Measurements from ENCODE around the gene MINDY4B. TPM values are rescaled to one million over a fixed set of nuclear protein-coding genes. Genes with fewer than 3 reads are reported as not detected.

MINDY4B gene
- total and polyA plus RNA-seq, 11 donors = 0.56 TPM; not detected in 10

DNA sequence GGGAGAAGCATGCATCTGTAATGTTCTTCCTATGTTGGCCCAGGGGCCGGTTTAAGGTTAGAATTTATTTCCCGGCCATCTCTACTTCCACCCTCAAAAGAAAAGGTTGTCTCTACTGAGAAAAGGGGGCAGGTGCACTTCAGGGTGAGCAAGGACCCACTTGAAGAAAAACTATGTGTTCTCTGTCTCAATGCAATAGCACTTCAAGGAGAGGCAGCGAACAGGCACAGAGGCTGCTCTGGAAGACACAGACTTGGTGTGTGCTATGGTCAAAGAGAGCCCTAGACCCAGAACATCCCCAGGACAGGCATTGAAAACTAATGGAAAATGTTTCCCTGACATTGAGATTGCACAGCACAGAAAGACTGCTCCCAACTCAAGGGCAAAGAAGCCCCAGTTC is 7.6 kb downstream of the MINDY4B start:
- Histone ChIP-seq H3K4me3 (no peak overlapping the region), H3K36me3 (no peaks in the 10 kb centered on the region), H3K9me3 (no peaks in the 10 kb centered on the region), H3K4me1 (no peaks in the 10 kb centered on the region), H3K27ac (no peak overlapping the region), H3K27me3 (no peaks in the 10 kb centered on the region)
- intact Hi-C loops (cut with DNase I) = no loop called here
- DNase-seq (no peak), ATAC-seq (no peak)
- TF ChIP-seq, protein P1, sequence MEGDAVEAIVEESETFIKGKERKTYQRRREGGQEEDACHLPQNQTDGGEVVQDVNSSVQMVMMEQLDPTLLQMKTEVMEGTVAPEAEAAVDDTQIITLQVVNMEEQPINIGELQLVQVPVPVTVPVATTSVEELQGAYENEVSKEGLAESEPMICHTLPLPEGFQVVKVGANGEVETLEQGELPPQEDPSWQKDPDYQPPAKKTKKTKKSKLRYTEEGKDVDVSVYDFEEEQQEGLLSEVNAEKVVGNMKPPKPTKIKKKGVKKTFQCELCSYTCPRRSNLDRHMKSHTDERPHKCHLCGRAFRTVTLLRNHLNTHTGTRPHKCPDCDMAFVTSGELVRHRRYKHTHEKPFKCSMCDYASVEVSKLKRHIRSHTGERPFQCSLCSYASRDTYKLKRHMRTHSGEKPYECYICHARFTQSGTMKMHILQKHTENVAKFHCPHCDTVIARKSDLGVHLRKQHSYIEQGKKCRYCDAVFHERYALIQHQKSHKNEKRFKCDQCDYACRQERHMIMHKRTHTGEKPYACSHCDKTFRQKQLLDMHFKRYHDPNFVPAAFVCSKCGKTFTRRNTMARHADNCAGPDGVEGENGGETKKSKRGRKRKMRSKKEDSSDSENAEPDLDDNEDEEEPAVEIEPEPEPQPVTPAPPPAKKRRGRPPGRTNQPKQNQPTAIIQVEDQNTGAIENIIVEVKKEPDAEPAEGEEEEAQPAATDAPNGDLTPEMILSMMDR (IDR thresholded peaks at IDR 0.05) = no peak
- no peak for TF ChIP-seq POLR2A (IDR thresholded peaks at IDR 0.05)
- WGBS, 4 donors = 71 to 92% (median 84%) methylated on average over 3 of the region's 3 CpGs

DNA sequence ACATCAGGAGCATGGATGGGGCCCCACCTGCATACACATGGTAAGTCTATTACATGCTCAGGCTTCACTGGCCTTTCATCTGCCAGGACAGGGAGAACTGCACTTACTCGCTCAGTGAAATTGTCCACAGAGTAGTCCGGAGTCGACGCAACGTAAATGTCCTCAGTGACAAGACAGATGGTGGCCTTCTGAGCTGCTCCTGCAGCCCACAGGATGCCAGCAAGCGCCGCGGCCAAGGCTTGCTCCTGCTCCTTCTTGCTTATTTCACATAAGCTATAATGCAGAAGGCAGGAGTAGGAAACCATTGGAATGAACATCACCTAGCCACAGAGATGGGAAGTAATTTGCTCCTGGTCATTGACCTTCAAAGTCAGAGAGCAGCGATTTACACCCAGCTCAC is 14.4 kb downstream of the MINDY4B start:
- Histone ChIP-seq H3K4me1 (peaks cover 0 to 6% (median 0%) of the 10 kb centered on the region in 12 donors), H3K4me3 (no peak overlapping the region), H3K36me3 (no peaks in the 10 kb centered on the region), H3K27me3 (no peaks in the 10 kb centered on the region), H3K9me3 (peaks cover 0 to 6% (median 0%) of the 10 kb centered on the region in 12 donors), H3K27ac (no peak overlapping the region)
- DNase-seq (no peak), ATAC-seq (no peak)
- intact Hi-C loops (cut with DNase I) = no loop called here
- WGBS, 4 donors = 90 to 94% (median 92%) methylated on average over 8 to 9 of the region's 9 CpGs
- TF ChIP-seq POLR2A (IDR thresholded peaks at IDR 0.05) = no peak

DNA sequence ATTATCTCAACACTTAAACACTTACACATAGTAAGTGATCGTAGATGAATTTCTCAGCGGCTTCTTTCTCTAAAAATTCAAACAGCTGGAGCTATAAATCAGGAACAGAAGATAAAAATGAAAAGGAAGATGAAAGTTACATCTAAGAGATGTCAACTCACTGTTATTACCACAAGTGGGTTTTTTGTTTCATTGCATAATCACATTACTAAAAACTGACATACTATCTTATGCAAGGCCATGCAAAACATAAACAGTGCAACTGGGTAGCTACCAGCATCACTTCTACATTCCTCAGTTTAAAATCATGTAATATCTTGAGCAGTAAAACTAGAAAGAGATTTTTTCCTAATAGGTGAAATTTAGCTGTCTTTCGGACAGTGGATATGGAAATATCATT is 14.9 kb downstream of the MINDY4B start:
- no peaks in the 10 kb centered on the region for H3K36me3 ChIP-seq
- ATAC-seq (no peak), DNase-seq (no peak)
- peaks cover 0 to 8% (median 0%) of the 10 kb centered on the region in 12 donors for H3K4me1 ChIP-seq
- H3K27ac ChIP-seq = no peak overlapping the region
- intact Hi-C loops (cut with DNase I) = no loop called here
- peaks cover 0 to 6% (median 0%) of the 10 kb centered on the region in 12 donors for H3K9me3 ChIP-seq
- H3K4me3 ChIP-seq = no peak overlapping the region
- TF ChIP-seq, protein P1 (IDR thresholded peaks at IDR 0.05) = no peak
- TF ChIP-seq POLR2A (IDR thresholded peaks at IDR 0.05) = no peak
- no peaks in the 10 kb centered on the region for H3K27me3 ChIP-seq
- WGBS, 4 donors = 80 to 89% (median 81%) methylated on average over 3 of the region's 3 CpGs

DNA sequence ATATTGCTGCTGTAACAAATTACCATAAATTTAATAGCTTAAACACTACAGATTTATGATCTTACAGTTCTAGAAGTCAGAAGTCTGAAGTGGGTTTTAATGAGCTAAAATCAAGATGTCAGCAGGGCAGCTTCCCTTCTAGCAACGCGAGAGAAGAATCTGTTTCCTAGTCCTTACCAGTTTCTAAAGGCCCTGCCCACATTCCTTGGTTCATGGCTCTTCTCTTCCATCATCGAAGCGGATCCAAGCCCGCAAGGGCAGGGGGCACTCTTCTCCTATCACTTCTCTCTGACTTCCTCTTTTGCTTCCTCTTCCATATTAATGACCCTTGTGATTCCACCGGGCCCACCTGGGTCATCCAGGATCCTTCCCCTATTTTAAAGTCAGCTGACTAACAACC is 16.1 kb downstream of the MINDY4B start:
- no peaks in the 10 kb centered on the region for H3K27me3 ChIP-seq
- intact Hi-C loops (cut with DNase I) = no loop called here
- H3K4me1 ChIP-seq = peaks cover 0 to 8% (median 0%) of the 10 kb centered on the region in 12 donors
- no peak for TF ChIP-seq POLR2A (IDR thresholded peaks at IDR 0.05)
- TF ChIP-seq, protein P1 (IDR thresholded peaks at IDR 0.05) = no peak
- H3K4me3 ChIP-seq = no peak overlapping the region
- H3K9me3 ChIP-seq = peaks cover 0 to 6% (median 0%) of the 10 kb centered on the region in 12 donors
- DNase-seq (no peak), ATAC-seq (no peak)
- no peaks in the 10 kb centered on the region for H3K36me3 ChIP-seq
- no peak overlapping the region for H3K27ac ChIP-seq
- 77 to 85% (median 82%) methylated on average over 6 of the region's 6 CpGs for WGBS, 4 donors

DNA sequence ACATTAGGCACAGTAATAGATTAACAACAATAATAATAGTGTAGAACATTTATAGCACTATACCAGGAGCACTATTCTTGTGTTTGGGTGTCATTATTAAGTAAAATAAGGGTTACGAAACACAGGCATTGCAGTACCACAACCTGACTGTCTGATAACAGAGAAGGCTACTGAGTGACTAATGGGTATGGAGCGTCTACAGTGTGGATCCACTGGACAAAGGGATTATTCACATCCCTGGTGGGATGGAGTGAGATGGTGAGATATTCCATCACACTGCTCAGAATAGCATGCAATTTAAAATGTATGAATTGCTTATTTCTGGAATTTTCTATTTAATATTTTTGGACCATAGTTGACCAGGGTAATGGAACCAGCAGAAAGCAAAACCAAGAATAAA is 18.2 kb downstream of the MINDY4B start:
- ATAC-seq = no peak
- TF ChIP-seq, protein P1 (IDR thresholded peaks at IDR 0.05) = no peak
- no peak for TF ChIP-seq POLR2A (IDR thresholded peaks at IDR 0.05)
- Histone ChIP-seq H3K36me3 (no peaks in the 10 kb centered on the region), H3K4me3 (no peak overlapping the region), H3K27ac (no peak overlapping the region), H3K27me3 (no peaks in the 10 kb centered on the region), H3K9me3 (peaks cover 0 to 6% (median 0%) of the 10 kb centered on the region in 12 donors), H3K4me1 (peaks cover 0 to 8% (median 0%) of the 10 kb centered on the region in 12 donors)
- WGBS, 4 donors = 92 to 100% (median 94%) methylated on average over 2 of the region's 2 CpGs
- intact Hi-C loops (cut with DNase I) = no loop called here
- no peak for DNase-seq
